ENCODE results near the gene CLEC5A.

DNA sequence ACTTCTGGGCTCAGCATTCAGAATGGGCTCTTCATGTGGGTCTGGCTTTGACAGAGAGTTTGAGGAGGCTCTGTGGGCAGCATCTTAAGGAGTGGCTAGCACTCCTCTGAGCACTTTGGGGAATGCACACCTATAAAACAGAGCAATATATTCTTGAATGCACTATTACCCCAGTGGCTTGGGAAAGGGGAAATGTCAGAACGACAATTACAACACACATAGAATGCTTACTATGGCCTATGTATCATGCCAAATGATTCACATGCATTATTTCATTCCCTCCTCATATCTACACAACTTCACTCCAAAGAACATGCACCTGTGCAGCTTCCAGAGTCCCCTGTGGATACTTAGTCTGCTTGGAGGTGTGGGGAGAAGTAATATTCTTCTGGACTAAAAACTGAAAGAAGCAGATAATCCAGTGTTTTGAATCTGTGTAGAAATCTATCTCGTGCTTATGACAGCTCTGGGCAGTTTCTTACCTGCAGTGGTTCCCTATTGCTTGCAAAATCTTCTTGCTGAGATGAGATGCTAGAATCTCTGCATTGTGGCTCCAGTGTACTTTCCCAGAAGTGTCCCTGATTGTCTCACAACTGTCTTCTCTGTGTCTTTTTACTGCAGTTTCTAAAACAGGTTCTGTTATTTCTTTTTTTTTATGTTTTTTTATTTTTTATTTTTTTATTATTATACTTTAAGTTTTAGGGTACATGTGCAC lies 43.4 kb upstream of the CLEC5A start:
- TF ChIP-seq ELF4 (IDR thresholded peaks at IDR 0.05) (no peak), ZNF384 (IDR thresholded peaks at IDR 0.05) (no peak), FOXK2 (IDR thresholded peaks at IDR 0.05) (no peak)
